T-helper 2 cell treated with Interferon-gamma antibody and Interleukin-4, amounts not matched to agents 100 ng/mL and 5 ng/mL, for 36 hours (primary cell): Measurements from ENCODE around the gene ADGRF1. TPM values are rescaled to one million over a fixed set of nuclear protein-coding genes. Genes with fewer than 3 reads are reported as not detected.
"Not testable (repeated sequence)": the region's sequence is repeated elsewhere in the genome, so short reads cannot be mapped to it uniquely, and the experiment has no call there.

Experiments
- intact Hi-C: fragments of 100-400 bp; cut with micrococcal nuclease; formaldehyde crosslinking; loops from one replicate; pipeline ENCODE4 v1.15.1; 2023
- total RNA-seq: library from RNA; stranded (reverse); gene quantifications from 2 replicates; pipeline ENCODE4 v1.2.3, GENCODE V29; 2022

Gene ADGRF1
- total RNA-seq, 1 donor from 2014 or later: not detected

DNA sequence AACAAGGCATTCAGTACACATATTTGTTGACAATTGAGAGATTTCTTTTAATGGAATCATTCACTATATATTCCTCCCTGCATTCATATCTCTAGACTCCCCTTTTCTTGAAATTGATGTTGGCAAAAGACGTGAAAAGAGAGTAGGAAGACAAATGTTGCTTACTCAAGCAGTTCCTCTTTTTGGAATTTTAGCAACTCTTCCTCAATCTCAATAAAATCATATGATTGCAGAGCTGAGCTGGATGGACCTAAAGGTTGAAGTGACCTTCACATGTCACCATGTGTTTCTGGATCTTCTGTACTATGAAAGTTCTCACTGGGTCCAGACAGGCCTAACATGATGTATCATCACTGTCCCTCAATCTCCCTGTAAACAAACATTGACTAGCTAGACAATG, 18.6 kb downstream of the ADGRF1 start:
- intact Hi-C loops: no loop called here

DNA sequence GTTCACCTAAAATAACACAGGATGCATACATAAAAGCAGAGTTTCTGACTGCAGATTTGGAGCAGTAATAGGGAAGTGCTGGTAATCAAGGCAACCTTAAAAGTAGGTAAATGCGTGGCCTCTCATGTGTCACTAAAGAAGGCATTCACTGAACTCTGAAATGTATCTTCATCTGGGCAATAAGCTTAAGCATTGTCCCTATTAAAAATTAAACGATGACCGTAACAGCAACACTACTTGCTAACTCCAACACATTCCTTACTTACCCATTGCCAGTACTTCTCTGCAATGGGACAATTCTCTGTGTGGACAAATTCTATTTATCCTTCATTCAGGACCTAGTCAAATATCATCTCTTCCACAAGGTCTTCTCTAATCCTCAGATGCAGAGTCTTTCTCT, 19.9 kb downstream of the ADGRF1 start:
- intact Hi-C loops: no loop called here

DNA sequence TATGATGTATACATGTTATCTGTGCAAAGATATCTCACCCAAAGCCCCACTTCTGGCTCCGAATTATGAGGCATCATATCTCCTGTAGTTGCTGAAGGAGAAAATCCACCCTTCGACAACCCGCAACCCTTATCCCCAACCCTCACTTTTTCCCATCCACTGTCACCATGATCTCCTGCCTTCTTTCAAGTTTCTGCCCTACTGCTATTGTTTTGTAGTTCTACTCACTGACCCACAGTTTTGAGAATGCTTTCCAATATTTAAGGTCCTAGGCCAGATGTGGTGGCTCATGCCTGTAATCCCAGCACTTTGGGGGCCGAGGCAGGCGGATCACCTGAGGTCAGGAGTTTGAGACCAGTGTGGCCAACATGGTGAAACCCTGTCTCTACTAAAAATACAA, 22.2 kb downstream of the ADGRF1 start:
- intact Hi-C loops: no loop called here

DNA sequence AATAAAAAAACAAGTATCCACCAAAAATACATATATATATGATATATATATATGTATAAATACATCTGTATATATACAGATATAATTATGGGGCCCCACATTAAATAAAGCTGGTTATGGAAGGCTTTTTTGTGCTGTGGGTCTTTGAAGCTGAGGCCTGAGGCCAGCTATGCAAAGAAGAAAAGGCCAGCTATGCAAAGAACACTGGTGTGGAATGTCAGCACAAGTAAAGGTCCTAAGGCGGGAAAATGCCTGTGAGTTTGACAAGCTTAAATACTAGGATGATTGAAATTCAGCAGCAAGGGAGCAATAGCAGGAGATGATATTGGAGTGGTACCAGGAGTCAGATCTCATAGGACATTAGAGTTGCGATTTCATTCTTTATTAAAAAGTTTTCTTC, 25.2 kb downstream of the ADGRF1 start:
- intact Hi-C loops: no loop called here

DNA sequence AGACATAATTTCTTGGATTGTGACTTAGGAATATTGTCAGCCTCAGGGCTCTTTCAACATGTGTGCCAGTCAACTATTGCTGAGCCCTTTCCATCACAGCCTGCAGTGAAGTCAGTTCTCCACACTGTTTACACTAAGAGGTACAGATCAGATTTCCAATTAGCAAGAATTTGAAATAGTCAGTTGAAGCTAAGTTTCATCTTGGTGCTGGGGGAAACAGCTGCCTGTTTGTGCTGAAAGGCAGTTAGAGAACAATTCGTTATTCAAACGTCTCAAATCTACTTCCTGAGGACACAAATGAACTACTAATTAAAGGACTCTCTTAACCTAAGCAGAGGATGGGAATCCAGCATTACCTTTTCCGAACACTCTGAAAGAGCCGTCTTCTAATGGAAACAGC, 25.9 kb downstream of the ADGRF1 start:
- intact Hi-C loops: no loop called here

DNA sequence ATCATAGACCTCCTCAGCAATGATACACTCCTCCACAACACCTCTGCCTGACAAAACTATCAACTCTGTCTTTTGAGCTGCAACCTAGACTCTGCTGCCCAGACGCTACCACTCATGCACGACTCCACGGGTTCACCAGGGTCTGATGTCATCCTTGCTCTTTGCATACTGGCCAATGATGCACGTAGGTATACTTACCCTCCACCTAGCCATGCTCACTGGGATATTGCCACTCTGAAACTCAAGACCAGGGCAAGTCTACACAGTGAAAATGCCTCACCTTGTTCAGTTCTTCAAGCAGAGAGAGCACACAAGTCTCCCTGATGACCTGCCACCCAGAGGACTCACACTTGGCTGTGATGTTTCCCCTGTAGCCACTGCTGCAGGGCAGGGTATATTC, 27.7 kb downstream of the ADGRF1 start:
- intact Hi-C loops: no loop called here

DNA sequence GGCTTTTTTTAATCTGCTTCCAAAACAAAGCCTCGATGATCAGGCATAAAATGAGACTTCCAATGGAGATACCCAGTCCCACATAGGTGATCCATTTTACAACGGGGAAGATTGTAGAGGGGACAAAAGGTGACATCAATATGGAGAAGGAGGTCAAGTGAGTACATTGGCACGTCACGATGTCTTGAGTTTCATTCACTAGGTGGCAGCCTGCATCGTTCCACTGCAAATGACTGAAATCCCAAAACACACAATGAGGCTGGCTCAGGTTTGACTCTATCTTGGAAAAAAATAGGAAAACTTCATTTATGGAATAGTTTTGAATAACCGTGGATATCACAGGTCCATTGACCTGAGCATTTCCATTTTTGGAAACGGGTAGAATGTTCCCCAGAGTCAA, 32.5 kb downstream of the ADGRF1 start:
- intact Hi-C loops: no loop called here

DNA sequence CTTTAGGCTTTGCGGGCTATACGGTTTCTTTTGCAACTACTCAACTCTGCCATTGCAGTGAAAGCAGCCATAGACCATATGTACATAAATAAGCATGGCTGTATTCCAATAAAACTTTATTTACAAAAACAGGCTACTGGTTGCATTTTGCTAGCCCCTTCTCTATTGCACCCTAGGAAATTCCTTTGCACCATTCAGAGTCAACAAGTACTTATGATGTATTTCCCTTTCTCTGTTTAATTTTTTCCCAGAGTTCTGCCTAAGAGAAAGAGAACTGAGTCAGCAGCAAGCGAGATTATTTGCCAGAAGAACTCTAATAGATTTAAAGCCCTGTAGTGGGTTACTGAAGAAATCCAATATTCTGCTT, 33.8 kb downstream of the ADGRF1 start:
- intact Hi-C loops: no loop called here

DNA sequence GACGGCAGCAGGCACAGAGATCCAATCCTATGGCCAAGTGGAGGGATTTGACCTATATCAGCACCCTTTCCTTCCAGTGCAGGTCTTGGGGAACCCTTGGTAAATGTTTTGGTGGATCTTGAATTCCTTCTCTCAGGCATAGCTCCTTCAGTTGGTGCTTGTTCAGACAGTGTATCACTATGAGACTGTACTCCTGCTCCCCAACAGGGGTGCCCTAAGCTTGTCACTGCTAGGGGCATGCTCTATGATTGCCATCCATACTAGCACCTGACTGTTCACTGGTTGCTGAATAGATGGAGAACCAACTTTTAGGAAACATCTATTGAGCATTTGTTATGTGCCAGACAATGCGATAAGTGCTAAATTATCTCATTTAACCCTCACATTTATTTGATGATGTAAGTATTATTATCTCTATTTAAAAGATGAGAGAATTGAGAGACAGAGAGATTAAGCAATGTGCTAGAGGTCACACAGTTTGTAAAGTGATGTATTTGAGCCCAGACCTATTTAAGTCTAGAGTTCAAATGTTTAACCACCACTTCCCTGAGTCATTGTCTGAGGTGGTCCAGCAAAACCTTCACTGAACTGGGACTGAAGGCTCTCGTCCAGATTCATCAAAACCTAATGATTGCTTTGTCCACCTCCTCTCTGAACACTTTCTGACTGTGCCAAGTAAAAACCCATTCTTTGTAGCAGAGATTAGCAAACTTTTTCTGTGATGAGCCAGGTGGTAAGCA, 34.3 kb downstream of the ADGRF1 start:
- intact Hi-C loops: no loop called here

DNA sequence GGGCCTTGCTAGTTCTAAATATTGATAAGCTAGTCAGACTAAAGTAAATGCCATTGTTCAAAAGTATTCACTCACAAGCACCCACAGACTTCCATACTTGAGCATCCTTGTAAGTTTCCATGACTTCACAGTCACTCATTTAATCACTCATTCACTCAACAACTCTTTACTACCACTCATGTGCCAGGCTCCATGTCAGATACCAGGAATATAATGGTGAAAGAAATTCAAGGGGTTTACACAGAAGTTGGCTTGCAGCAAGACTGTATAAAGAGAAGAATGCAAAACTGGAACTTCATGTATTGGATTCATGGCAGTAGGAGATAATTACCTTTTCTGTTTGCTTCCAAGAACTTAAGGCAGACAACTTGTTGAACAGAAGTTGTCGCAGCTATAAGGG, 36.6 kb downstream of the ADGRF1 start:
- intact Hi-C loops: no loop called here

DNA sequence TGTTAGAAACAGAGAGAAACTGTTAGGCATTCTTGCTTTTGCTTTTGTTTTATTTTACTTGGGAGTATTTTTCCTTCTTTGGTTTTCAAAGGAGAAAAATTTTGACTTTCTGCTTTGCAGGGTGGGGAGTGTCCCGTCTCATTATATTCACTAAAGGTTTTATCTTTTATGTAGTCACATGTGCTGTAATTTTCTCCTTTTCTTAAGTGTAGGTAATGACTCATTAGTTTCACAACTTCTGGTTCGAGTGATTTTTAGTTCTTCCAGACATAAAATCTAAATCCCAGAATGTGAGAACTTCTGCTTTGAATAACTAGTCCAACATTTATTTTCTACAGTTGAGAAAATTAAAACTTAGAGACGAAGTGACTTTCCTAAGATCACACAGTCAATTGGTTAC, 37.7 kb downstream of the ADGRF1 start:
- intact Hi-C loops: no loop called here

DNA sequence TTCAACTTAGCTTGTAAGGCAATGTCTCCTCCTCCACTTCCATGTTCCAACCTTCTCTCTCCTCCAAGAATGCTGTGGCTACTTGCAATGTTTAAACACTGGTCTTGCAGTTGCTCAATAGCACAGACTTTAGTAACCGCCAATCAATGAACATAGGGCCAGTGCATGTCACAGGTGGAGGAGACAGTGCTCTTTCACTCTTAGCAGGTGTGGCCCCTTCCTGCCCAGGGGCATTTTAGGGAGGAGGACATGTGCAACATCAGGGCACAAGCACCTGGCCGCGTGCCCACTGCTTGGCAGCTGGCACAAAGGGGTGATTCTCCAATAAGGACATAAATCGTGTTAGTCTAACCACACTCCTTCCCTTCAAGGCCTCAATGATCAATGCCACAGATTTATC, 41.3 kb downstream of the ADGRF1 start:
- intact Hi-C loops: no loop called here

DNA sequence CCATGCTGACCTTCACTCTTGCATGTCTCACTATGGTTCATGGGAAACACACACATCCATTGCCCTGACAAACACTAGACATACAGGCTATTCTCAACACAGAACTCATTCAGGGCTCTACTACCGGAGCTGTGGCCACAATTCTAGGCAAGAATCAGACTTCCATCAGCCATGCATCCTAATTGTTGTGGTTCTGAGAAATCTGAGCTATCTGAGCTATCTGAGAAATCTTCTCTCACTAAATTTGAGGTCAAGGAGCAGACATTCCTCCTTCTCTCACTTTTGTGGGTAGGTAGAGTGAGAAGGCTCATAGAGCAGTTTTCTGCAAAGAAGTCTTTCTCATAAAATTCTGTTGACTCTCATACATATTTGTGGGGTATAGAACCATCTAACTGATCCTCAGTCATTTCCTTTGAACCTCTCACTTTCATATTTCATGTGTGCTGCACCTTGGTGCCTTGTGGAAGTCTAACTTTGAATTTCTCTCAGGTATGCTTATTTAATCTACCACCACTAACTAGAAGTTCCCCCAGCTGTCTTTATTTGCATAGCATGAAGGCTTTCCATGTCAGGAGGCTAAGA, 43.6 kb downstream of the ADGRF1 start:
- intact Hi-C loops: no loop called here

DNA sequence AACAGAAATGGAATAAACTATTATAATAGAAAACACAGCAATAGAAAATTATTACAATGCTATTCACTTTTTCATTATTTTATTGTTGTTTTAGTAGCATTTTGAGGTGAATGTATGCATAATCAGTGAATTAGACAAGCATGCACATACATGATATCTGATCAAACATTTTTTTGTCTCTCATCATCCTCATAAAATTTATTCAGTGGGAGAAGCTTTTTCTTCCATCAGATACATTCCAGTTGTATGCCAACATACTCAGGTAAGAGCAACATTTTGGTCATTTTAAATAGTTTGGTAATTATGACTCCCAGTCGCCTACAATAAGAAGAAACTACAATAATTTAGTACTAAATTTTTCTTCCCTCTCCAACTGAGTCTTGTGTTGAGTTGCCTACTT, 44.5 kb downstream of the ADGRF1 start:
- intact Hi-C loops: no loop called here

DNA sequence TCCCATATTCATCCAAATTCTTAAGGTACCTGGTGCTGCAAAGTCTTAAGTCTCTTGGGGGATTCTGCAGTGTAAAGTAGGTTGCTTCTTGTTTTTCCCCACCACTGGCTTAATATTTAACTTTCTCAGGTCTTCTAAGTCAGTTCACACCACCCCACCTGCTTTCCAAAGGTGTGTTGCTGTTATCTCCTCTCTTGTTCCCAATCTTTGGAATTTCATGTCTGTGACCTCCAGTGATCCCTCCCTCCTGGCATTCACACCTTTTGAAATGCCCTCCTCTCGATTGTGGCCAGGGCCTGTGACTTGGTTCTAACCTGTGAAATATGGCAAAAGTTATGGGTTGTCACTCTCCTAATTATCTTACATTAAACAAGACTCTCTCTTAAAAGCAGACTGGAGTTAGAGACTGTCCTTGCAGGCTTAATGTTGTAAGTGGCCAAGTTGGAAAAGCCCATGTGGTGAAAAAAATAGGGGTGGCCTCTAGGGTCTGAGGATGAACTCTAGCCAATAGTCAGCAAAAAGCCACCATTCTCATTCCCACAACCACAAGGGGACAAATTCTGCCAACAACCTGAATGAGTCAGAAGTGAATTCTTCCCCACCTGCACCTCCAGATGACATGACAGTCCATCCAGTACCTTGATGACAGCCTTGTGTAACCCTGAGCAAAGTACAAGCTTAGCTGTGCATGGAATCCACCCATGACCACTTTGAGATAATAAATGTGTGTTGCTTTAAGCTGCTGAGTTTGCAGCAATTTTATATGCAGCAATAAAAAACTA, 45.1 kb downstream of the ADGRF1 start:
- intact Hi-C loops: no loop called here

DNA sequence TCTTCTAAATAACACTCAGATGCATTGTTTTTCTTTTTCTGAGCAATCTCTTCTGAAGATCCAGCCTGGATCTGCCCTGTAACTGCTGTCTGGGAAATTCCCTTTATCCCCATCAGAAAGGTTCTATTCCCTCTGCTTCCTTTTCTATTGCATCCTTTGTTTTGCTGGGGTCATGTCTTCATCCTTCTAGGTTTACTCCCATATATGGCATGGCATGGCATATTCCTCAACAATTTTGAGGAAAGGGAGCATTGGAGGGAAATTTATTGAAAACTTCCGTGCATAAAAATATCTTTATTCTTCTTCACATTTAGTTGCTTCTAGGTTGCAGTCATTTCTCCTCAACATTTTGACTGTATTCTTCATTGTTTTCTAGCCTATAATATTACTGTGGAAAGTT, 47.2 kb downstream of the ADGRF1 start:
- intact Hi-C loops: no loop called here

DNA sequence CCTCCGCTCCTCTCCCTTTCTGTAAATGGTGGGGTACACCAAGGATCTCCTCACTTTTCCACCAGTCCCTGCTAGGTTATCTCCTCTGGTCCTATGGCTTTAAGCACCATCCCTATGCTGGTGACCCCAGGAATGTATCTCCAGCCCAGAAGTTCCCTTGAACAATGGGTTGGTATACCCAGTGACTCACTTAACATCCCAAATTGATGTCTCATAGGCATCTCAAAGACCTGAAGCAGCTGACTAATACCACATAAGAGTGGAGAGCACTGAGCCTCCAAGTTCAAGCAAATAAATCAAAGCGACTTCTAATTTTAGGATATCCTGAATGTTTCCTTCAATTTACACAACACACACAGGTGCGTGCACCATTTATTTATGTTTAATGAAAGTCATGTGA, 48.3 kb downstream of the ADGRF1 start:
- intact Hi-C loops: no loop called here

DNA sequence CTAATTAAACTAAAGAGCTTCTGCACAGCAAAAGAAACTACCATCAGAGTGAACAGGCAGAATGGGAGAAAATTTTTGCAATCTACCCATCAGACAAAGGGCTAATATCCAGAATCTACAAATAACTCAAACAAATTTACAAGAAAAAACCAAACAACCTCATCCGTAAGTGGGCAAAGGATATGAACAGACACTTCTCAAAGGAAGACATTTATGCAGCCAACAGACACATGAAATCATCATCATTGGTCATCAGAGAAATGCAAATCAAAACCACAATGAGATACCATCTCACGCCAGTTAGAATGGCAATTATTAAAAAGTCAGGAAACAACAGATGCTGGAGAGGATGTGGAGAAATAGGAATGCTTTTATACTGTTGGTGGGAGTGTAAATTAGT, 49.7 kb downstream of the ADGRF1 start:
- intact Hi-C loops: not testable (repeated sequence)

DNA sequence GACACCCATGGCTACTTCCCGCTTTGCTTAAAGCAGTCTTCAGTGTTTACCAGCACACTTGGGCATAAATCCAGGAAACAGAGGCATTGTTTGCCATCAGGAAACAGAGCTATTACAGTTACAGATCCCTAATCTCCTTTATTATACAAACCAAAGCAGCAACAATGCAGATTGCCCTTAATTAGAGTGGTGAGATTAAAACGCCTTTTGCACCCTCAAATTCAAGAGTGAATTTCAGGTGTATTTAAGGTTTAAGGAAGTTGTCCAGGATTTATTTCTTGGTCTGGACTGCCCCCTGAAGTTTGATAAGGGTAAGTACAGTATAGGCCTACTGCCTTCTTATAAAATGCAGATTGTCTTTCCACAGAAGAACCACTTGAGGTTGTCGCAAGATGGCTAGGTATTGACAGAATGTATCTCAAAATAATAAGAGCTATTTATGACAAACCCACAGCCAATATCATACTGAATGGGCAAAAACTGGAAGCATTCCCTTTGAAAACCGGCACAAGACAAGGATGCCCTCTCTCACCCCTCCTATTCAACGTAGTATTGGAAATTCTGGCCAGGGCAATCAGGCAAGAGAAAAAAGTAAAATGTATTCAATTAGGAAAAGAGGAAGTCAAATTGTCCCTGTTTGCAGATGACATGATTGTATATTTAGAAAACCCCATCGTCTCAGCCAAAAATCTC, 51.2 kb downstream of the ADGRF1 start:
- intact Hi-C loops: not testable (repeated sequence)

DNA sequence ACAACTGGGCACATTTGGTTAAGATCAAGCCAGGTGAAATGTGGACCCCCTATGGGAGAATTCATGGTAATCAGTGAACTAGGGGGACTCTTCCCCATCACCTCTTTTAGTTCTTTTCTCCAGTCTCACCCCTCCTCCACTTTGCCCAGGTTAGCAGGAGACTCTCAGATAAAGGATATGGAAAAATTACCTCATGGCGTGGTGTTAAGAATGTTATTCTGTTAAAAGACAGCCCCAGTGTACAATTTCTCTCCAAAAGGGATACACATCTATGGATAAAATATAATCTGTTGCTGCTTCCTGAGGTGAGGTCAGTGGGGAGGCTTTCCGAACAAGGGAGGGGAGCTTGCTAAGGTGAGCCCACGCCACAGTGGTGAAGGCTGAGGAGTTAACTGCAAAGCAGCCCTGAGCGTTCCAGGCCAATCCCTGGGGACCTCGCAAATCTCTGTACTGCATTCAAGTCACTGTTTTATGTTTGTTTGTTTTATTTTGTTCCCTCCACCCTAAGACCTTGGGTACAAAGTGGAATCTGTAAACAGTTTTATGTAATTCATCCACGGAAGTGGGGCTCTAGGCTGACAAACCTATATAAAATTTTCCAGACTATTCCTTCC, 52.0 kb downstream of the ADGRF1 start:
- intact Hi-C loops: no loop called here

DNA sequence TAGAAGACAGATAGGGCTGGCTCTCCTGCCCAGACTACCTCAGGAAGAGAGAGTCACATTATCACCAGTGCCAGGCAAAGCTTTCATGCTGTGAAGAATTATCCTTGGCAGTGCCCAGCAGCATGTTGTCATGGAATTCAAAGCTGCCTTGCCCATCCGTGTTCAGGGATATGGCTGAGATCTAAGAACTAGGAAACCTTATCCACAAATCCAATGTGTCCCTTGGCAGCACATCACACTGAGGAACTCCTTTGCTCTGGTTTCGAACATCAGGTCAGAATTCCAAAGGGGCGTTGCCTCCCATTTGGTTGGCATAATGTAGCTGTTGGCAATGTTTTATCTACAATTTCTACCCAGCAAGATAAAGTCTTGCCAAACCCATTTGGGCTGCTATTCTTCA, 52.7 kb downstream of the ADGRF1 start:
- intact Hi-C loops: no loop called here

DNA sequence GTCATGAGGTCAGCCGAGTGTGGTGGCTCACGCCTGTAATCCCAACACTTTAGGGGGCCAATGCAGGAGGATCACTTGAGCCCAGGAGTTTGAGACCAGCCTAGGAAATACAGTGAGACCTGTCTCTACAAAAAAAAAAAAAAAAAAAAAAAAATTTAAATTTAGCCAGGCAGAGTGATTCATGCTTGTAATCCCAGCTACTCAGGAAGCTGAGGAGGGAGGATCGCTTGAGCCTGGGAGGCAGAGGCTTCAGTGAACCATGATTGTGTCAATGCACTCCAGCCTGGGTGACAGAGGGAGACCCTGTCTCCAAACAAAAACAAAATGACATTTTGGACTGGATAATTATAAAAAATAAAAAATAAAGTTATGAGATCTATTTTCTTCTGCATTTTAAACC, 56.2 kb downstream of the ADGRF1 start:
- intact Hi-C loops: no loop called here
